BJ (cell line): ENCODE measurements around the gene TWF2. TPM values are rescaled to one million over a fixed set of nuclear protein-coding genes. Genes with fewer than 3 reads are reported as not detected.

Source experiments
- CTCF ChIA-PET: fragments of 350-600 bp; formaldehyde crosslinking; extraction: SDS; loops from one replicate; lab custom pipeline; 2021; ENCODE audit warnings: antibody characterized with exemption, inconsistent platforms; lab: Yijun Ruan, JAX
- POLR2A ChIA-PET: fragments of 300-600 bp; sonication (Branson Sonifier 250); formaldehyde crosslinking; extraction: SDS; loops from one replicate; lab custom pipeline; 2021; ENCODE audit warnings: antibody characterized with exemption; lab: Charles Lee
- DNase-seq: peaks from one replicate; pipeline ENCODE4 v3.0.0-alpha.2; 2011; ENCODE audit warnings: low read depth
- H3K27me3 ChIP-seq: 2 replicates; pipeline ENCODE4 v1.6.0; 2011; ENCODE audit warnings: low read length; ENCODE audit not compliant: control insufficient read depth, insufficient read depth
- H3K36me3 ChIP-seq: 2 replicates; pipeline ENCODE4 v1.5.1; 2011; ENCODE audit warnings: low read length; ENCODE audit not compliant: control insufficient read depth, insufficient read depth
- H3K4me3 ChIP-seq: 2 replicates; pipeline ENCODE4 v1.5.1; 2011; ENCODE audit warnings: low read depth, mild to moderate bottlenecking, control low read depth, low read length
- CTCF ChIP-seq: IDR thresholded peaks from 2 replicates; pipeline ENCODE4 v1.5.1; 2011; ENCODE audit warnings: low read depth, mild to moderate bottlenecking, control low read depth, inconsistent platforms, low read length, moderate library complexity; ENCODE audit not compliant: insufficient read depth
- polyA plus RNA-seq: library from polyadenylated mRNA; depleted of rRNA; stranded (reverse); fragments of >200 nt; gene quantifications from 2 replicates; pipeline ENCODE4 v1.2.3, GENCODE V29; 2011

The TWF2 gene
- polyA plus RNA-seq, 1 experiment: 205 TPM

- POLR2A ChIA-PET: no interaction called here
Measured at GRCh38 chr3:52226229-52226817, 12.6 kb downstream of the TWF2 start.

GRCh38 chr3:52225452-52226228, 13.3 kb downstream of the TWF2 start, which contains the start of gene TLR9:
Gene TLR9, minus strand, starts transcription at chr3:52225645. Its CDS starts 116 bp downstream, at chr3:52225529.
- peaks cover 21% of the 10 kb centered on the region for H3K36me3 ChIP-seq
- no peak within 1 kb of the TSS for H3K4me3 ChIP-seq
- H3K27me3 ChIP-seq: no peaks in the 10 kb centered on the region
- DNase-seq: no peak
- no peak for TF ChIP-seq CTCF
- POLR2A ChIA-PET: no interaction called here
- CTCF ChIA-PET: interaction anchor here (0.7 to 9.7 kb wide), 5 partner anchors 8 to 222 kb away, joined by 3 to 150 read pairs (median 4); partner anchors contain the start of genes TWF2 and WDR82

More at GRCh38 chr3:52226229-52226817, 12.6 kb downstream of the TWF2 start:
- no peak for TF ChIP-seq CTCF
- CTCF ChIA-PET: interaction anchor here (0.9 to 9.7 kb wide), 6 partner anchors 8 to 114 kb away, joined by 3 to 150 read pairs (median 8); partner anchors contain the start of genes TWF2 and WDR82
- peaks cover 28% of the 10 kb centered on the region for H3K36me3 ChIP-seq
- H3K27me3 ChIP-seq: no peaks in the 10 kb centered on the region
- no peak for DNase-seq
- H3K4me3 ChIP-seq: no peak overlapping the region

GRCh38 chr3:52223449-52224408, 15.2 kb downstream of the TWF2 start:
- no peak for TF ChIP-seq CTCF
- peaks cover 3% of the 10 kb centered on the region for H3K36me3 ChIP-seq
- ChIA-PET CTCF (interaction anchor here (5.0 to 9.7 kb wide), 3 partner anchors 10 to 115 kb away, joined by 57 to 150 read pairs (median 131); partner anchors contain the start of gene TWF2), POLR2A (no interaction called here)
- no peak overlapping the region for H3K4me3 ChIP-seq
- DNase-seq: no peak
- no peaks in the 10 kb centered on the region for H3K27me3 ChIP-seq

- Histone ChIP-seq H3K4me3 (no peak overlapping the region), H3K27me3 (no peaks in the 10 kb centered on the region), H3K36me3 (no peaks in the 10 kb centered on the region)
- ChIA-PET POLR2A (no interaction called here), CTCF (interaction anchor here (0.7 to 9.7 kb wide), 6 partner anchors 11 to 132 kb away, joined by 3 to 150 read pairs (median 36); partner anchors contain the start of gene TWF2)
- TF ChIP-seq CTCF: no peak
- no peak for DNase-seq
Measured at GRCh38 chr3:52222319-52223221, 16.4 kb downstream of the TWF2 start.
